Measurements from ENCODE around the gene ACP7.
"Not testable (repeated sequence)": the region's sequence is repeated elsewhere in the genome, so short reads cannot be mapped to it uniquely, and the experiment has no call there.

The ACP7 gene

GRCh38 chr19:39083983-39084731 lies at the start of gene ACP7:
Gene ACP7 (plus strand): TSS chr19:39084368. CDS start chr19:39085270, 902 bp downstream.
- DNase-seq: no peak

GRCh38 chr19:39036581-39036980 lies 47.6 kb upstream of the ACP7 start:
- no peak for DNase-seq

GRCh38 chr19:39037194-39037593 lies 47.0 kb upstream of the ACP7 start:
- no peak for DNase-seq

- DNase-seq: no peak
Measured at GRCh38 chr19:39038098-39038497, 46.1 kb upstream of the ACP7 start.

GRCh38 chr19:39045506-39045905 lies 38.7 kb upstream of the ACP7 start:
- no peak for DNase-seq

GRCh38 chr19:39046037-39046821 lies 37.9 kb upstream of the ACP7 start:
- DNase-seq: no peak

- DNase-seq: no peak
Measured at GRCh38 chr19:39047073-39047472, 37.1 kb upstream of the ACP7 start.

GRCh38 chr19:39052243-39052746 lies 31.9 kb upstream of the ACP7 start:
- DNase-seq: peak; percentile 15

GRCh38 chr19:39052846-39053245 lies 31.3 kb upstream of the ACP7 start:
- no peak for DNase-seq

- DNase-seq: no peak
Measured at GRCh38 chr19:39053276-39054090, 30.7 kb upstream of the ACP7 start.

GRCh38 chr19:39054091-39054470 lies 30.1 kb upstream of the ACP7 start:
- no peak for DNase-seq

GRCh38 chr19:39057615-39058014 lies 26.6 kb upstream of the ACP7 start:
- DNase-seq: no peak

- no peak for DNase-seq
Measured at GRCh38 chr19:39059302-39059701, 24.9 kb upstream of the ACP7 start.

- DNase-seq: no peak
Measured at GRCh38 chr19:39060171-39060570, 24.0 kb upstream of the ACP7 start.

- no peak for DNase-seq
Measured at GRCh38 chr19:39064405-39064804, 19.8 kb upstream of the ACP7 start.

- no peak for DNase-seq
Measured at GRCh38 chr19:39065928-39066327, 18.2 kb upstream of the ACP7 start.

GRCh38 chr19:39067104-39067503 lies 17.1 kb upstream of the ACP7 start:
- DNase-seq: no peak

- DNase-seq: not testable (repeated sequence)
Measured at GRCh38 chr19:39068259-39068658, 15.9 kb upstream of the ACP7 start.

GRCh38 chr19:39070888-39071287 lies 13.3 kb upstream of the ACP7 start:
- DNase-seq: no peak

- no peak for DNase-seq
Measured at GRCh38 chr19:39074205-39074692, 9.9 kb upstream of the ACP7 start.

- DNase-seq: no peak
Measured at GRCh38 chr19:39074942-39075341, 9.2 kb upstream of the ACP7 start.

GRCh38 chr19:39077323-39077722 lies 6.8 kb upstream of the ACP7 start:
- DNase-seq: no peak

Measured in NCI-H510A treated with DMSO at 0.1 percent for 48 hours (cell line).